Stimulated activated CD4-positive, alpha-beta T cell treated with anti-CD3 and anti-CD28 coated beads, Interleukin-15, amount 100 ng/mL, for 24 hours (primary cell): ENCODE results near the gene SBDS.
"Not testable (repeated sequence)": the region's sequence is repeated elsewhere in the genome, so short reads cannot be mapped to it uniquely, and the experiment has no call there.

Experiments used
- DNase-seq: peaks from one replicate; pipeline ENCODE4 v3.0.0-alpha.2; 2020

The SBDS gene

GRCh38 chr7:66994691-66995049, 716 bp downstream of the SBDS start:
- DNase-seq: peak; percentile 54

- DNase-seq: not testable (repeated sequence)
These were observed 1.3 kb downstream of the SBDS start for GRCh38 chr7:66994051-66994450.

GRCh38 chr7:66989552-66989951, 5.8 kb downstream of the SBDS start:
- not testable (repeated sequence) for DNase-seq

GRCh38 chr7:66980336-66980735, 15.1 kb downstream of the SBDS start:
- DNase-seq: not testable (repeated sequence)

GRCh38 chr7:66979013-66979412, 16.4 kb downstream of the SBDS start:
- not testable (repeated sequence) for DNase-seq

- not testable (repeated sequence) for DNase-seq
These were observed 17.1 kb downstream of the SBDS start for GRCh38 chr7:66978312-66978711.

- DNase-seq: no peak
These were observed 20.3 kb downstream of the SBDS start for GRCh38 chr7:66974986-66975590.

- DNase-seq: no peak
These were observed 25.1 kb downstream of the SBDS start for GRCh38 chr7:66970310-66970709.

GRCh38 chr7:66969001-66969400, 26.4 kb downstream of the SBDS start:
- DNase-seq: not testable (repeated sequence)

GRCh38 chr7:66967029-66967428, 28.4 kb downstream of the SBDS start:
- no peak for DNase-seq

- DNase-seq: no peak
These were observed 31.0 kb downstream of the SBDS start for GRCh38 chr7:66964411-66964810.

GRCh38 chr7:66961096-66961495, 34.3 kb downstream of the SBDS start:
- no peak for DNase-seq

GRCh38 chr7:66960192-66960591, 35.2 kb downstream of the SBDS start:
- no peak for DNase-seq

GRCh38 chr7:66958538-66959350, 36.6 kb downstream of the SBDS start:
- no peak for DNase-seq

- no peak for DNase-seq
These were observed 37.6 kb downstream of the SBDS start for GRCh38 chr7:66957595-66958290.

- DNase-seq: no peak
These were observed 42.4 kb downstream of the SBDS start for GRCh38 chr7:66953044-66953427.

GRCh38 chr7:66952343-66953043, 42.9 kb downstream of the SBDS start:
- DNase-seq: no peak

- no peak for DNase-seq
These were observed 44.6 kb downstream of the SBDS start for GRCh38 chr7:66950763-66951162.

GRCh38 chr7:66950311-66950710, 45.1 kb downstream of the SBDS start:
- no peak for DNase-seq

GRCh38 chr7:66948480-66949109, 46.8 kb downstream of the SBDS start:
- DNase-seq: no peak

GRCh38 chr7:66946545-66946944, 48.8 kb downstream of the SBDS start:
- no peak for DNase-seq

- no peak for DNase-seq
These were observed 56.1 kb downstream of the SBDS start for GRCh38 chr7:66939325-66939724.

GRCh38 chr7:66937940-66938339, 57.4 kb downstream of the SBDS start:
- no peak for DNase-seq
